ENCODE measurements around the gene TMEM179B. TPM values are rescaled to one million over a fixed set of nuclear protein-coding genes. Genes with fewer than 3 reads are reported as not detected.

The TMEM179B gene
- total and polyA plus RNA-seq, 2 of the 13 experiments (the other 11 are each of a cell fraction or from before 2014, with no cell fraction given) = 24.8 to 25.7 TPM

GRCh38 chr11:62786318-62787004, 741 bp upstream of the TMEM179B start (continued):
- TF ChIP-seq LRRFIP1 (CRISPR knock-in tag; conservative IDR thresholded peaks at IDR 0.05) (no peak), ZNF331 (CRISPR knock-in tag; IDR thresholded peaks at IDR 0.05) (peak; percentile 68; the same call in 1 of the 2 replicates), KDM5A (IDR thresholded peaks at IDR 0.05; ENCODE audit: borderline replicate concordance, low read length) (no peak; the same call in 1 of the 2 replicates), HOXD1 (CRISPR knock-in tag; IDR thresholded peaks at IDR 0.05) (peak; percentile 49; the same call in 1 of the 2 replicates), SALL1 (CRISPR knock-in tag; IDR thresholded peaks at IDR 0.05) (peak; percentile 16; the same call in 1 of the 2 replicates), BCL6 (CRISPR knock-in tag; IDR thresholded peaks at IDR 0.05) (peak; percentile 36; the same call in 1 of the 2 replicates), GATAD2A (CRISPR knock-in tag; IDR thresholded peaks at IDR 0.05) (peak; percentile 61; the same call in 1 of the 2 replicates), TFDP1 (CRISPR knock-in tag; IDR thresholded peaks at IDR 0.05; ENCODE audit: borderline replicate concordance) (no peak), PBX3 (CRISPR knock-in tag; IDR thresholded peaks at IDR 0.05; ENCODE audit: borderline replicate concordance) (no peak), ETS1 (CRISPR knock-in tag; IDR thresholded peaks at IDR 0.05) (0 out of 2 replicates have a peak, but pooled peaks have one; percentile 3), MXD4 (CRISPR knock-in tag; IDR thresholded peaks at IDR 0.05) (peak; percentile 5; the same call in 1 of the 2 replicates), TEAD3 (CRISPR knock-in tag; optimal IDR thresholded peaks at IDR 0.05; ENCODE audit: borderline replicate concordance) (peak; percentile 11), ZNF770 (CRISPR knock-in tag; IDR thresholded peaks at IDR 0.05) (peak; percentile 64; the same call in 1 of the 2 replicates)
